ENCODE results near the gene PPL.
"Not testable (repeated sequence)": the region's sequence is repeated elsewhere in the genome, so short reads cannot be mapped to it uniquely, and the experiment has no call there.

The PPL gene

GRCh38 chr16:4896761-4897160 lies 40.2 kb downstream of the PPL start:
- not testable (repeated sequence) for H3K4me3 ChIP-seq (ENCODE audit: low read length); H3K27ac ChIP-seq (ENCODE audit: low read length); H3K27me3 ChIP-seq (ENCODE audit: control insufficient read depth, insufficient read depth, low read length); H3K9me3 ChIP-seq (ENCODE audit: control insufficient read depth, insufficient read depth, low read length); H3K4me1 ChIP-seq (ENCODE audit: control insufficient read depth, insufficient read depth, low read length); DNase-seq (ENCODE audit: low read depth, low spot score)
- WGBS (ENCODE audit: insufficient coverage, insufficient read length): no CpG with 5 or more reads among the region's 9 CpGs
- H3K36me3 ChIP-seq (ENCODE audit: control insufficient read depth, insufficient read depth, low read length): peaks cover 24% of the 10 kb centered on the region

DNA sequence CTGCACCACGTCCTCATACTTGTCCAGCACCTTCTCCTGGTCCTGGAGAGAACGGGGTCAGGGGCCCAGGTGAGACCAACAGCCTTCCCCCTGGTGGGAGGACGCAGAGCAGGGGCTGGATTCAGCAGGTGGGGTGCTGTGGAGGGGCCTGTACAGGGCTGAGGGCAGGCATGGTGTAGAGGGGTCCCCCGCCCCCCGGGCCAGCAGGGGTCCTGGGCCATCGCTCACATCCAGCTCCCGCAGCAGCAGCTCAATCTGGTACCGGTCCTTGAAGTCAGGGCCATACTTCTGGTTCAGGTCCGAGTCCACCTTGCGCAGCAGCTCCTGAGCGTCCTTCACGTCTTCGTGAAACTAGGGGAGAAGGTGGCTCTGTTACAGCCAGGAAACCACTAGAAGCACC lies 41.6 kb downstream of the PPL start:
- H3K36me3 ChIP-seq (ENCODE audit: control insufficient read depth, insufficient read depth, low read length): peaks cover 28% of the 10 kb centered on the region
- H3K4me3 ChIP-seq (ENCODE audit: low read length): no peak overlapping the region
- WGBS (ENCODE audit: insufficient coverage, insufficient read length): no CpG with 5 or more reads among the region's 13 CpGs
- H3K27ac ChIP-seq (ENCODE audit: low read length): no peak overlapping the region
- H3K9me3 ChIP-seq (ENCODE audit: control insufficient read depth, insufficient read depth, low read length): no peaks in the 10 kb centered on the region
- DNase-seq (ENCODE audit: low read depth, low spot score): no peak
- H3K4me1 ChIP-seq (ENCODE audit: control insufficient read depth, insufficient read depth, low read length): no peaks in the 10 kb centered on the region
- no peaks in the 10 kb centered on the region for H3K27me3 ChIP-seq (ENCODE audit: control insufficient read depth, insufficient read depth, low read length)

DNA sequence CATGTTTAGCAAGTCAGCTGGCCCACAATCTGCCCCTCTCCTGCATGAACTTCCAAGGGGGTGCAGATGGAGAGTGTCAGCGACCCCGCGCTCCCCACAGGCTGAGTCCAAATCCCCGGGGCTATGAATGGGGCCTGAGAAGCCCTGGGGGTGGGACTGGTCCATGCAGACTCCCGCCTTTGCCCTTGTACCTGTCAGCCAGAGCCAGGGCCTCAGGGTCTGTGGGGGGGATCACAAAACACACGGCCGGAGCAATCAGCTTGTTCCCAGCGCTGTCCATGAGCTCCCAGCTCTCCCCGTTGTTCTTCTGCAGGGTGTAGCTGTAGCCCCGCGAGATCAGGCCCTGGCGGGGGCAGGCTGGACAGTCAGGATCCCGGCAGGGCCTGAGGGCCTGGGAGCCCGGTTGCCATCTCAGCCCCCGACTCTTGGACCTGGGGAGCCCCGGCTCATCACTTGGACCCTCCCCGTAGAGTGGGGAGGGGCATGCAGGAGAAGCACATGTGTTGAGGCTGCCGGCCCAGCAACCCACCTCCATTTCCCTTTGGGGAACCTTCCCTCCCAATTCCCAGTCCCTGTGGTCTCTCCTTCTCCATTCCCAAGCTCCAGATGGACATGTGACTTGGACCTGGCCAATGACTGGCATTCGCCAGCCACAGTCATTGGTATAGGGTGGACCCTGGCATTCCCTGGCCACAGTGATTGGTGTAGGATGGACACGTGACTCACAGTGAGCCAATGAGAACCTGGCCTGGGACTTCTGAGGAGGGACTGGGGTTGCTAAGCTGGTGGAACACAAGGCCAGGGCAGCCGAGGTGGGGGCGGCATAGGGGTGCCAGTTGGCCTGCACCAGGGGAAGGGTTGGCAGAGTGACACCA lies 42.4 kb downstream of the PPL start:
- Histone ChIP-seq H3K4me1 (ENCODE audit: control insufficient read depth, insufficient read depth, low read length) (no peaks in the 10 kb centered on the region), H3K36me3 (ENCODE audit: control insufficient read depth, insufficient read depth, low read length) (peaks cover 28% of the 10 kb centered on the region)
- no CpG with 5 or more reads among the region's 22 CpGs for WGBS (ENCODE audit: insufficient coverage, insufficient read length)

DNA sequence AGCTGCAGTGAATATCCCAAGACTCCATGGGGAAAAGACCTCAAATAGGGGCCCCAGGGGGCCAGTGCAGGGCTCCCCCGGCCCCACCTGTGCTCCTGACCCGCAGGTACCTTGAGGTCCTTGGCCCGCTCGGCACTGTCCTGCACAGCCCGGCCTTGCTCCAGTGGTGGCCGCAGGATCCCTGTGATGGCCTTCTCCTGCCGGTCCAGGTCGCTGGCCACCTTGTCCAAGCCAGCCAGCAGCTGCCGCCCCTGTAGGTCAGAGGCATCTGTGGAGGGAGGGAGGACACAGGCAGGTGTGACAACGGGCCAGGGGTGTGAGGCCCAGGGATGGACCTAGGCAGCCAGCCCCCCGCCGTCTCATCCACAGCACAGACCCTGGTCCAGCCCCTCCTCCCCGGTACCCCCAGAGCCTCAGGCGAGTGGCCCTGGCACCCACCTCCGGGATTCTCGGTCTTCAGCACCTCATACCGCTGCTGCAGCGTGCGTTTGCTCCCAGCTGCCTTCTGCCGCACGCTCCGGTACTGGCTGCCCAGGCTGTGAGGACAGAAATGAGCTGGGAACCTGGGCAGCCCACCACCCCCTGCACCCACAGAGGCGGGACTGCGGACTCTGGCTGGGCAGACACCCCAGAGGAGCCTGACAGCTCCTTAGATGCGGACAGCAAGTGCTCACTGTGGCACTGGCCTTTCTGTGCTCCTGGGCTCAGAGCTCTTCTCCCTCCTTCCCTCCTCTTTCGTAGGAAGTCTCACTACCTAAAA lies 43.7 kb downstream of the PPL start:
- H3K9me3 ChIP-seq (ENCODE audit: control insufficient read depth, insufficient read depth, low read length): no peaks in the 10 kb centered on the region
- H3K4me1 ChIP-seq (ENCODE audit: control insufficient read depth, insufficient read depth, low read length): no peaks in the 10 kb centered on the region
- H3K36me3 ChIP-seq (ENCODE audit: control insufficient read depth, insufficient read depth, low read length): peaks cover 24% of the 10 kb centered on the region
- no peak overlapping the region for H3K4me3 ChIP-seq (ENCODE audit: low read length)
- no peak overlapping the region for H3K27ac ChIP-seq (ENCODE audit: low read length)
- H3K27me3 ChIP-seq (ENCODE audit: control insufficient read depth, insufficient read depth, low read length): no peaks in the 10 kb centered on the region
- DNase-seq (ENCODE audit: low read depth, low spot score): no peak
- no CpG with 5 or more reads among the region's 26 CpGs for WGBS (ENCODE audit: insufficient coverage, insufficient read length)

More for the DNA sequence above, 42.4 kb downstream of the PPL start:
- Histone ChIP-seq H3K27ac (ENCODE audit: low read length) (no peak overlapping the region), H3K4me3 (ENCODE audit: low read length) (no peak overlapping the region), H3K9me3 (ENCODE audit: control insufficient read depth, insufficient read depth, low read length) (no peaks in the 10 kb centered on the region), H3K27me3 (ENCODE audit: control insufficient read depth, insufficient read depth, low read length) (no peaks in the 10 kb centered on the region)
- no peak for DNase-seq (ENCODE audit: low read depth, low spot score)

DNA sequence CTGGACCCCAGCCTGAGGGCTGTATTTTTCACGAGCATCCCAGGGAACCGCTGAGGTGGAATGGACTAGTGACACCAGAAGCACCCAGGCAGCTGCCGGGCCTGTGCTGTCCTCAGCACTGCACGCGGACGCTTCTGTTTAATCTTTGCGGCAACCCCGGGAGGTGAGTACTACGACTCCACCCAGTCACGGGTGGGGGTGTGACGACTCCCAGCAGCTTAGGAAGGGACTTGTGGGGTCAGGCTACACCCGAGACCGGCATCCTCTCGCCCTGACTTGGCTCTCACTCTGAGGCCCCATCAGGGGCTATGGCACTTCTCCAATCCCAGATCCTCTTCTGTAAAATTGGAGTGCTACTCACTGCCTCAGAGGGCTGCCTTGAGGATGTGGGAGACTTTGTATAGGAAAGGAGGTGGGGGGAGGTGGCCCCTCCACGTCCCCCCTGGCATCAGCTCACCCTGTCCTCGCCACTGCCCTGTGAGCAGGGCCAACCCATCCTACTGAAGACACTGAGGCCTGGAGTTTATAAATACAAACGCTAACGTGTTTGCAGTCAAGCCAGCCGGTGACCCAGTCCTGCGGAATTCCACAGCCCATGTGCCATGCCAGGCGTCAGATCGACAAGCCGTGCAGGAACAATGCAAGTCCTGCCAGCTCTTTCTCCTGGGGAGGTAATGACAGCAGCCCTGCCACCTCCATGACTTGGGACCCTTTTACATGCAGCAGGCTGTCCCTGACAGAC lies 44.4 kb downstream of the PPL start:
- no peak overlapping the region for H3K27ac ChIP-seq (ENCODE audit: low read length)
- no peak for DNase-seq (ENCODE audit: low read depth, low spot score)
- no CpG with 5 or more reads among the region's 23 CpGs for WGBS (ENCODE audit: insufficient coverage, insufficient read length)
- H3K4me1 ChIP-seq (ENCODE audit: control insufficient read depth, insufficient read depth, low read length): no peaks in the 10 kb centered on the region
- peaks cover 21% of the 10 kb centered on the region for H3K36me3 ChIP-seq (ENCODE audit: control insufficient read depth, insufficient read depth, low read length)
- H3K9me3 ChIP-seq (ENCODE audit: control insufficient read depth, insufficient read depth, low read length): no peaks in the 10 kb centered on the region
- no peak overlapping the region for H3K4me3 ChIP-seq (ENCODE audit: low read length)
- no peaks in the 10 kb centered on the region for H3K27me3 ChIP-seq (ENCODE audit: control insufficient read depth, insufficient read depth, low read length)

DNA sequence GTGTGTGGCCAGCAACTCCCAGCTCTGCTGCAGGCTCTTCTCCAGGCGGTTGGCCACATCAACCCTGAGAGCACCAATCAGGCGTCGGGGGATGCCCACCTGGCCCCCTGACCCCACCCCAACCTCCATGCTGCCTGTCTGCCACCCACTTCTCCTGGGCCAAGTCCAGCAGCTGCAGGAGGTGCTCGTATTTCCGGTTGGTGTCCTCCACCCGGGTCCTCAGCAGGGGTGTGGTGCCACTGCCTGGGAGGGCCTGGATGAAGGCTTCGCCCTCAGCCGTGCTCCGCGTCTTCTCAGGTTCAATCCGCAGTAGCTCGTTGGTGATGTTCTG lies 45.1 kb downstream of the PPL start:
- Histone ChIP-seq H3K27ac (ENCODE audit: low read length) (no peak overlapping the region), H3K4me3 (ENCODE audit: low read length) (no peak overlapping the region), H3K9me3 (ENCODE audit: control insufficient read depth, insufficient read depth, low read length) (no peaks in the 10 kb centered on the region), H3K4me1 (ENCODE audit: control insufficient read depth, insufficient read depth, low read length) (no peaks in the 10 kb centered on the region), H3K36me3 (ENCODE audit: control insufficient read depth, insufficient read depth, low read length) (peaks cover 22% of the 10 kb centered on the region), H3K27me3 (ENCODE audit: control insufficient read depth, insufficient read depth, low read length) (no peaks in the 10 kb centered on the region)
- WGBS (ENCODE audit: insufficient coverage, insufficient read length): no CpG with 5 or more reads among the region's 12 CpGs
- DNase-seq (ENCODE audit: low read depth, low spot score): no peak

DNA sequence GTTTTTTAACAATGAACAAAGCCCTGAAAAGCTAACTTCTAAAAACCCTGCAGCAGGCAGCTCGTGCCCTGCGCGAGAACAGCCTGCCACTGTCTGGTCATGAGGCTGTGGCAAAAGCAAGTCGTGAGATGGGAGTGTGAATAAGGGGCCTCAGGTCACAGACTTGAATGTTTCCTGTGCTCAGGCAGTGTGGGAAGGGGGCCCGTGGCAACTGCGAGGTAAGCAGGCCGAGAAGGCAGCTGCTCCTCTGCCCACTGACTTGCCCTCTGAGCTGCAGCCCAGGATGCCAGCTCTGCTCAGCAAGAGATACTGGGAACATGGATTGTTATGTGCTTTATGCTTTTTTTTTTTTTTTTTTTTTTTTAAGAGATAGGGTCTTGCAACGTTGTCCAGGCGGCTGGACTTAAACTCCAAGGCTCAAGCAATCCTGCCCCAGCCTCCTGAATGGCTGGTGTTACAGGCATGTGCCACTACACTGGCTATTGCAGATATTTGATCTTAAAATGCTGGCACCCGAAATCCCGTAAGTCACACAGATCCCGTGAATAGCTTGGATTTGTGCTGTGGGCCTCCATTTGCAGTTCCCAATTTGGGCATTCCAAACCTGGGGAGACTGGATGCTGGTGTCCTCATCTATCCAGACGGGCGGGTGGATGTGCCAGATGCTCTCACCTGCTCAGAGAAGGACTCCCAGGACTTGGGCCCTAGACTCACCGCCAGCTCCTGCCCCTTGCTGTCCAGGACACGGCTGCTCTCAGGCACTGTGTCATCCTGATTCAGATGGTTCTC lies 45.7 kb downstream of the PPL start:
- no peak for DNase-seq (ENCODE audit: low read depth, low spot score)
- no CpG with 5 or more reads among the region's 16 CpGs for WGBS (ENCODE audit: insufficient coverage, insufficient read length)
- Histone ChIP-seq H3K27ac (ENCODE audit: low read length) (no peak overlapping the region), H3K36me3 (ENCODE audit: control insufficient read depth, insufficient read depth, low read length) (peaks cover 23% of the 10 kb centered on the region), H3K4me3 (ENCODE audit: low read length) (no peak overlapping the region), H3K4me1 (ENCODE audit: control insufficient read depth, insufficient read depth, low read length) (no peaks in the 10 kb centered on the region), H3K9me3 (ENCODE audit: control insufficient read depth, insufficient read depth, low read length) (no peaks in the 10 kb centered on the region), H3K27me3 (ENCODE audit: control insufficient read depth, insufficient read depth, low read length) (no peaks in the 10 kb centered on the region)

DNA sequence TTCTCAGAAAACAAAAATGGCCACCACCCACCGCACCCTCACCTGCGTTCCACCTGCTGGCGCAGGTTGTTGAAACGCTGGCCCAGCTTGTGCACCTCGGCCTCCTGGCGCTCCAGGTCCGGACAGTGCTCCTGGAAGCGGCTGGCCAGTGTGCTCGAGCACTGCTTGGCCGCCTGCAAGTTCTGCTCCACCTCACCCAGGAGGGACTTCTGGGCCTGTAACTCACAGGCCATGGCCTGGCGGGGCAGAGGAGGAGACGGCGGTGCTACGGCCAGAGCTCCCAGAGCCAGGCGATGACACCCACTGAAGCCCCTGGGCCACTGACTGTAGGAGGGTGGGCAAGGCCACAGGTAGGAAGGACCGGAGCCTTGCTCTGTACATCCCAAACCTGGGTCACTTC lies 46.3 kb downstream of the PPL start:
- Histone ChIP-seq H3K36me3 (ENCODE audit: control insufficient read depth, insufficient read depth, low read length) (peaks cover 27% of the 10 kb centered on the region), H3K9me3 (ENCODE audit: control insufficient read depth, insufficient read depth, low read length) (no peaks in the 10 kb centered on the region), H3K27ac (ENCODE audit: low read length) (no peak overlapping the region), H3K27me3 (ENCODE audit: control insufficient read depth, insufficient read depth, low read length) (no peaks in the 10 kb centered on the region), H3K4me1 (ENCODE audit: control insufficient read depth, insufficient read depth, low read length) (no peaks in the 10 kb centered on the region), H3K4me3 (ENCODE audit: low read length) (no peak overlapping the region)
- WGBS (ENCODE audit: insufficient coverage, insufficient read length): no CpG with 5 or more reads among the region's 16 CpGs
- DNase-seq (ENCODE audit: low read depth, low spot score): no peak

DNA sequence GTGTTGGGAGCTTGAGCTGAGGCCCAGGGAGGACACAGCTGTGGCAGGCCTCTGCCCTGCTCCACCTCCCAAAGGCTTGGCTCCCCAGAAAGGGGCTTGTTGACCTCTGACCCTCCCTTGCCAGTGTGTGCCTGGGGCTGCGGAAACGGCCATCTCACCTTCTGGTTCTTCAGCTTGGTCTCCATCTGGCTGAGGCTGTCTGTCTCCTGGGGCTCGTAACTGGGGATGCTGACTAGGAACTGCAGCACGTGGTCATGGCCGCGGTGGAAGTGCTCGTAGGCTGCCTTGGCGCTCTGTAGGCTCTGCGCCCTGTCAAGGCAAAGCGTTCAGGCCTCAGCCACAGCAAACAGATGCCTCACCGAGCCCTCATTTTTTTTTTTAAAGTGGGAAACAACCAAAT lies 46.9 kb downstream of the PPL start:
- no peak overlapping the region for H3K4me3 ChIP-seq (ENCODE audit: low read length)
- no peak overlapping the region for H3K27ac ChIP-seq (ENCODE audit: low read length)
- no peak for DNase-seq (ENCODE audit: low read depth, low spot score)
- peaks cover 32% of the 10 kb centered on the region for H3K36me3 ChIP-seq (ENCODE audit: control insufficient read depth, insufficient read depth, low read length)
- no peaks in the 10 kb centered on the region for H3K9me3 ChIP-seq (ENCODE audit: control insufficient read depth, insufficient read depth, low read length)
- H3K27me3 ChIP-seq (ENCODE audit: control insufficient read depth, insufficient read depth, low read length): no peaks in the 10 kb centered on the region
- WGBS (ENCODE audit: insufficient coverage, insufficient read length): no CpG with 5 or more reads among the region's 11 CpGs
- no peaks in the 10 kb centered on the region for H3K4me1 ChIP-seq (ENCODE audit: control insufficient read depth, insufficient read depth, low read length)
